Endodermal cell (in vitro differentiated cells): ENCODE results near the gene AFF1. TPM values are rescaled to one million over a fixed set of nuclear protein-coding genes. Genes with fewer than 3 reads are reported as not detected.

ENCODE experiments used
- DNase-seq: peaks from one replicate; pipeline ENCODE4 v3.0.0-alpha.2; 2017
- H3K27ac ChIP-seq: 2 replicates; pipeline ENCODE4 v1.5.1; 2013; ENCODE audit warnings: mild to moderate bottlenecking, low read depth, low read length, moderate library complexity
- H3K27me3 ChIP-seq: 2 replicates; pipeline ENCODE4 v1.6.1; 2013; ENCODE audit warnings: mild to moderate bottlenecking, low read length, moderate library complexity; ENCODE audit not compliant: insufficient read depth, control insufficient read depth, poor library complexity, severe bottlenecking
- H3K36me3 ChIP-seq: 2 replicates; pipeline ENCODE4 v1.7.0; 2013; ENCODE audit warnings: mild to moderate bottlenecking, low read length, moderate library complexity; ENCODE audit not compliant: control insufficient read depth, insufficient read depth
- H3K4me1 ChIP-seq: one replicate; pipeline ENCODE4 v1.7.0; 2013; ENCODE audit warnings: low read length; ENCODE audit not compliant: control insufficient read depth, insufficient read depth
- H3K4me3 ChIP-seq: 2 replicates; pipeline ENCODE4 v1.5.1; 2013; ENCODE audit warnings: mild to moderate bottlenecking, low read length, moderate library complexity
- H3K9ac ChIP-seq: 2 replicates; pipeline ENCODE4 v1.6.1; 2013; ENCODE audit warnings: mild to moderate bottlenecking, low read length, moderate library complexity; ENCODE audit not compliant: poor library complexity, severe bottlenecking; ENCODE audit errors: extremely low read depth
- H3K9me3 ChIP-seq: 2 replicates; pipeline ENCODE4 v1.6.1; 2013; ENCODE audit warnings: mild to moderate bottlenecking, low read length, moderate library complexity; ENCODE audit not compliant: control insufficient read depth
- H3K27ac Mint-ChIP-seq: 2 replicates; pipeline ENCODE4 v1.8.0; 2020; ENCODE audit warnings: mixed read lengths
- H3K27me3 Mint-ChIP-seq: 2 replicates; pipeline ENCODE4 v1.8.0; 2021; ENCODE audit warnings: mild to moderate bottlenecking, mixed read lengths; ENCODE audit not compliant: insufficient read depth
- H3K36me3 Mint-ChIP-seq: 2 replicates; pipeline ENCODE4 v1.8.0; 2020; ENCODE audit warnings: low read depth, mixed read lengths
- H3K4me1 Mint-ChIP-seq: 2 replicates; pipeline ENCODE4 v1.8.0; 2020; ENCODE audit warnings: mixed read lengths
- H3K4me3 Mint-ChIP-seq: 2 replicates; pipeline ENCODE4 v1.8.0; 2020; ENCODE audit warnings: mild to moderate bottlenecking, moderate library complexity, mixed read lengths
- H3K9me3 Mint-ChIP-seq: 2 replicates; pipeline ENCODE4 v1.8.0; 2020; ENCODE audit warnings: mild to moderate bottlenecking, mixed read lengths
- WGBS, 2 experiments: methylation state at CpG; one replicate each; pipeline versions ENCODE4 v1.1.5 to v1.1.7; 2013; ENCODE audit warnings: missing lambda C conversion rate in 2 of 2, mixed read lengths in 1 of 2; ENCODE audit not compliant: insufficient coverage in 1 of 2, insufficient read length in 1 of 2; 5-methylcytosine and 5-hydroxymethylcytosine counted together
- total RNA-seq, 2 donors: library from RNA; stranded (reverse); fragmentation: NEBNext Ultra II Directional in 1 of 2; extraction: Animal tissue kit (Norgen Biotek cat#: 25700) in 1 of 2; gene quantifications; 2 replicates in 1 of 2; 3 replicates in 1 of 2; pipeline ENCODE4 v1.2.1, GENCODE V29; 2021
- TF ChIP-seq, protein P1 (sequence below): fragments of 200-600 bp; sonication (generic); conservative IDR thresholded peaks from 2 replicates; pipeline ENCODE4 v1.5.0; 2021; ENCODE audit warnings: antibody characterized with exemption, mild to moderate bottlenecking

Gene AFF1
- total RNA-seq, 2 donors from 2014 or later = 134 to 171 TPM

DNA sequence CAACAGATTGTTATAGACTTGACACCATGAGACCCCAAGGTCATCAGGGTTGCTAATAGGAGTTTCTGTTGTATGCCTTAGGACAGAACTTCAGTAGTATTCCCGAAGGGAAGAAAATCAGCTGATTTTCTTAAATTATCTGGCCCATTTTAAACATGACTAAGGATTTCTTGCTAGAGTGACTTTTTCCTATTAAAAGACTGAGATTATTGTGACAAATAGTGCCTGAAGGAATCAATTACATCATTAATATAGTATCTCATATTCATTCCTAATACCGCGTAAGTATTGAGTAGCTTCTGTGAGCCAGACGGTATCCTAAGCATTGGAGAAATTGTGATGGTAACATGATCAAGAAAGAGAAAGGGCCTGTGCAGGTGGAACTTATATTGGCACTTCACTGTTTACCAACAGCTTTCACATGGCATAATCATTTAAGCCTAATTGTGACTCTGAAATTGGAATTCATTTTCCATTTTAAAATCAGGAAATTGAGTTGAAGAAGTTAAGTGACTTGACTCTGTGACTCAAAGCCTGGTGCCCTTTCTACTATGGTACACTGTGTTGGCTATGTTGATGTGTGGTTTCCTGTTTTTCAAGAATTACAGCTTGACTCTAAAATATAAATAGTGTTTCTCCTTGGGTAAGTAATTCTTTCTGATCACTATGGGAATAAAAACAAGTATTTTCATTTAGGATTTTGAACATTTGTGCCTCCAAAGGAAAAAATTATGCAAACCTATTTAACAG, 4.1 kb downstream of the AFF1 start:
- H3K9me3 Mint-ChIP-seq = no peaks in the 10 kb centered on the region
- H3K36me3 ChIP-seq = no peaks in the 10 kb centered on the region
- H3K4me1 ChIP-seq = no peaks in the 10 kb centered on the region
- no peak overlapping the region for H3K27ac ChIP-seq
- H3K4me3 Mint-ChIP-seq = peak overlapping the region; percentile 79
- H3K4me1 Mint-ChIP-seq = peaks cover 31% of the 10 kb centered on the region
- no peaks in the 10 kb centered on the region for H3K27me3 ChIP-seq
- no peak overlapping the region for H3K9ac ChIP-seq
- H3K27ac Mint-ChIP-seq = no peak overlapping the region
- no peak for DNase-seq
- H3K9me3 ChIP-seq = no peaks in the 10 kb centered on the region
- WGBS, 2 experiments = 84 to 91% methylated on average over 1 to 4 of the region's 4 CpGs
- peaks cover 8% of the 10 kb centered on the region for H3K36me3 Mint-ChIP-seq
- H3K27me3 Mint-ChIP-seq = no peaks in the 10 kb centered on the region
- TF ChIP-seq, protein P1, sequence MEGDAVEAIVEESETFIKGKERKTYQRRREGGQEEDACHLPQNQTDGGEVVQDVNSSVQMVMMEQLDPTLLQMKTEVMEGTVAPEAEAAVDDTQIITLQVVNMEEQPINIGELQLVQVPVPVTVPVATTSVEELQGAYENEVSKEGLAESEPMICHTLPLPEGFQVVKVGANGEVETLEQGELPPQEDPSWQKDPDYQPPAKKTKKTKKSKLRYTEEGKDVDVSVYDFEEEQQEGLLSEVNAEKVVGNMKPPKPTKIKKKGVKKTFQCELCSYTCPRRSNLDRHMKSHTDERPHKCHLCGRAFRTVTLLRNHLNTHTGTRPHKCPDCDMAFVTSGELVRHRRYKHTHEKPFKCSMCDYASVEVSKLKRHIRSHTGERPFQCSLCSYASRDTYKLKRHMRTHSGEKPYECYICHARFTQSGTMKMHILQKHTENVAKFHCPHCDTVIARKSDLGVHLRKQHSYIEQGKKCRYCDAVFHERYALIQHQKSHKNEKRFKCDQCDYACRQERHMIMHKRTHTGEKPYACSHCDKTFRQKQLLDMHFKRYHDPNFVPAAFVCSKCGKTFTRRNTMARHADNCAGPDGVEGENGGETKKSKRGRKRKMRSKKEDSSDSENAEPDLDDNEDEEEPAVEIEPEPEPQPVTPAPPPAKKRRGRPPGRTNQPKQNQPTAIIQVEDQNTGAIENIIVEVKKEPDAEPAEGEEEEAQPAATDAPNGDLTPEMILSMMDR = no peak
- peak overlapping the region; percentile 43 for H3K4me3 ChIP-seq

DNA sequence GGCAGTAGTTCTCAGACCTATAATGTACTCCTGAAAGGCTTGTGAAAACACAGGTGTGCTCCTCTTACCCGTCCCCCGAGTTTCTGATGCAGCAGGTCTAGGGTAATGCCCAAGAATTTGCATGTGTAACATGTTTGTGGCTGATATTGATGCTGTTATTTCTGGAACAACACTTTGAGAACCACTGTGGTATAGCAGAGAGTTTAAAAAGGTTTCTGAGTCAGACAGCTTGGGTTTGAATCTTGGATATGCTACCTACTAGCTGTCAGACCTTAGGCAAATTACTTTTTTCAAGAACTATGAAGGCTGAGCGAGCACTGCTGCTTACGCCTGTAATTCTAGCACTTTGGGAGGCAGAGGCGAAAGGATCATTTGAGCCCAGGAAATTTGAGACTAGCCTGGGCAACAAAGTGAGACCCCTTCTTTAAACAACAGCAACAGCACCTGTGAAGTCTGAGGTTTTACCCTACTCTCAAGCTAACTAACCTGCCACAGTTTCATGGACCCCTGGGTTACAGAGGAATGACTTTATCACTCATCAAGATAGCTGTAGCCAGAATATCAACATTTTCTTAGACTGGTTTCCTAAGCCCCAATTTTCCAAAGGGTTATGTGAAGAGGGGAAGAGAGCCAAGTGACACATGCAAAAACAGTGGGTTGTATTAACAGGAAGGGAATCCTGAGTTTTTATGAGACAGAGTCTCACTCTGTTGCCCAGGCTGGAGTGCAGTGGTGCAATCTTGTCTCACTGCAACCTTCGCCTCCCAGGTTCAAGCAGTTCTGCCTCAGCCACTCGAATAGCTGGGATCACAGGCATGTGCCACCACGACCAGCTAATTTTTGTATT, 5.1 kb downstream of the AFF1 start:
- peak overlapping the region; percentile 79 for H3K4me3 Mint-ChIP-seq

DNA sequence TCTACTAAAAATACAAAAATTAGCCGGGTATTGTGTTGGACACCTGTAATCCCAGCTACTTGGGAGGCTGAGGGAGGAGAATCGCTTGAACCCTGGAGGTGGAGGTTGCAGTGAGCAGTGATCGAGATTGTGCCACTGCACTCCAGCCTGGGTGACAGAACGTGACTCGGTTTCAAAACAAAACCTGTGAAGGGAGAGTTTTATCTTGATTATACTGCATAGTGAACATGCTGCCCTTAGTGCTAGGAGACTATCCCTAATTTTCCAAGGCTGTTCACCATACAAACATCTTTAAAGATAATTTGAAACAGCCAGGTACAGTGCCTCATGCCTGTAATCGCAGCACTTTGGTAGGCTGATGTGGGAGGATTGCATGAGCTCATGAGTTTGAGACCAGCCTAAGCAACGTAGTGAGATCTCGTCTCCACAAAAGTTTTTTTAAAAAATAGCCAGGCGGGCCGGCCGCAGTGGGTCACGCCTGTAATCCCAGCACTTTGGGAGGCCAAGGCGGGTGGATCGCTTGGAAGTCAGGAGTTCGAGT, 6.2 kb downstream of the AFF1 start:
- TF ChIP-seq, protein P1 = no peak
- no peak overlapping the region for H3K4me3 ChIP-seq
- no peaks in the 10 kb centered on the region for H3K36me3 ChIP-seq
- no peaks in the 10 kb centered on the region for H3K9me3 ChIP-seq
- no peaks in the 10 kb centered on the region for H3K27me3 Mint-ChIP-seq
- peak; percentile 30 for DNase-seq
- peaks cover 8% of the 10 kb centered on the region for H3K36me3 Mint-ChIP-seq
- H3K9me3 Mint-ChIP-seq = no peaks in the 10 kb centered on the region
- 94 to 97% methylated on average over 13 to 15 of the region's 15 CpGs for WGBS, 2 experiments
- peak overlapping the region; percentile 74 for H3K27ac Mint-ChIP-seq
- no peak overlapping the region for H3K4me3 Mint-ChIP-seq
- H3K27ac ChIP-seq = no peak overlapping the region
- peaks cover 45% of the 10 kb centered on the region for H3K4me1 Mint-ChIP-seq
- H3K9ac ChIP-seq = no peak overlapping the region
- H3K4me1 ChIP-seq = no peaks in the 10 kb centered on the region
- no peaks in the 10 kb centered on the region for H3K27me3 ChIP-seq

More for the DNA sequence above, 5.1 kb downstream of the AFF1 start:
- Mint-ChIP-seq H3K36me3 (peaks cover 8% of the 10 kb centered on the region), H3K27ac (peak overlapping the region; percentile 50), H3K27me3 (no peaks in the 10 kb centered on the region), H3K9me3 (no peaks in the 10 kb centered on the region), H3K4me1 (peaks cover 40% of the 10 kb centered on the region)
- Histone ChIP-seq H3K4me3 (peak overlapping the region; percentile 43), H3K4me1 (no peaks in the 10 kb centered on the region), H3K9me3 (no peaks in the 10 kb centered on the region), H3K27ac (no peak overlapping the region), H3K9ac (no peak overlapping the region), H3K36me3 (no peaks in the 10 kb centered on the region), H3K27me3 (no peaks in the 10 kb centered on the region)
- WGBS, 2 experiments = 88 to 94% methylated on average over 8 of the region's 8 CpGs
- TF ChIP-seq, protein P1 = no peak
- no peak for DNase-seq
